Endometrium (tissue), 2 donors: Measurements from ENCODE around the gene TCOF1.

ENCODE experiments used
- FAIRE-seq: peaks from 2 replicates; lab custom pipeline; 2012; peaks lifted over from hg19 to GRCh38; lab: Jason Lieb, UNC
- donor health status: control.
- donor health status: control.

Gene TCOF1

DNA sequence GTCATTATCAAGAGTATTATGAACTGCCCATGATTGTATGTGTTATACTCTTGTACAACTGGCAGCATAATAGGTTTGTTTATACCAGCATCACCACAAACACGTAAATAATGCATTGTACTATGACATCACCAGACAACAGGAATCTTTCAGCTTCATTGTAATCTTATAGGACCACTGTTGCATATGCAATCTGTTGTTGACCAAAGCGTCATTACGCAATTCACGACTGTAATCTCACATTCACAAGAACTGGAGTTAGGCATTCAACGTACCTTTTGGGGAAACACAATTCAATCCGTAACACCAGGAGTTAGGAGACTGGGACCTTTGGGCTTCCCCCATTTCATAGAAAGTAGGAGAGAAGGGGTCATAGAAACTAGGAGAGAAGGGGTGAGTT is 34.4 kb upstream of the TCOF1 start:
- FAIRE-seq: no peak

DNA sequence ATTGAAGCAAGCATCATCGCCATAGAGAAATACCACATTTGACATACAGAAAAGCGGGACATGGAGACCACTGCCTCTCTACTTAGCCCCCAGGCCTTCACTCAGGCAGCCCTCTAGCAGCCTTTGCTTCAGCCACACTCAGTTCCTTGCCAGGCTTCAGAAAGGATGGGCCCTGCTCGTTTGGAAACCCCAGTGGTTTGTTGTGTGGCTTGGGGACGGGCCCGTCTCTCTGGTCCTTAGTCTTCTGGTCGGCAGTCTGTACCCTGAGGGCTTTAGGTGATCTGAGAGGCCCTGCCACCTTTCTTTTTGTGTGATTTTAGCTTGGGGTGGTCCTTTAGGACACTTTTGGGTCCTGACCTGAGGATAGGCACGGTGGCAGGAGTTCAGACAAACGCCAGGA is 33.7 kb upstream of the TCOF1 start:
- no peak for FAIRE-seq

DNA sequence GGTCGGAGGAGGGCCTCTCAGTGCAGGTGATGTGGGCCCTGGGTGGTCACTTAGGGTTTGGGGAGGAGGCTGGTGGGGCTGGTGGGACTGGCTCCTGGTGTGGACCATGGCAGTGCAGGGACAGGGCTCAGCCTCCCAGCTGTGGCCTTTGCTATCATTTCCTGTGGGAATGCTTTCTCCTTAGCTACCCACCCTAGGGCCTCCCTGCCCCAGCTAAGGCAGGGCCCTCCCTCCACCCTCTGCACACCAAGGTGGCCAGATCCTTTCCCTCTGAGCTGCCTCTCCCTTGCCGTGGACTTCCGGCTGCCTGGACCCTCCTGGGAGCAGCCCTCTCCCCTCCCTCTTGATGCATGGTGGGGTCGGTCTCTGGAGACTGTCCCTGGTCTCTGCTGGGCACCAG is 32.1 kb upstream of the TCOF1 start:
- FAIRE-seq: no peak

DNA sequence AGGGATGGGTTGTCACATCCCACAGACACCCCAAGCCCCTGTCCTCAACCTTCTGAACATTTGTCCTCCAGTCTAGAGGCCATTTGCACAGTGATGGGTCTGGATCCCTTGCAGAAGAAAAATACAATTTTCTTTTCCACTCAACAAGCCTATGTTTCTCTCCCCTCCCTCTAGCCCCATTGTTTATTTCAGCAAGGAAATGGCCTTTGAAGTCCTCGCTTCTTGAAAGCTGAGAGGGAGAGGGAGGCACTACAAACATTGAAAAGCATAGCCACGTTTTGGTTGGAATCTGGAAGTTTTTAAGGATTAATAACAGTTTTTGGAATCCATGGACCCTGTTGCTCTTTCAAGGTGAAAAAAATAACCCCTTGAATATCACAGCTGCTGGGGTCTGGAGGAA is 30.8 kb upstream of the TCOF1 start:
- FAIRE-seq: peak; percentile 15

DNA sequence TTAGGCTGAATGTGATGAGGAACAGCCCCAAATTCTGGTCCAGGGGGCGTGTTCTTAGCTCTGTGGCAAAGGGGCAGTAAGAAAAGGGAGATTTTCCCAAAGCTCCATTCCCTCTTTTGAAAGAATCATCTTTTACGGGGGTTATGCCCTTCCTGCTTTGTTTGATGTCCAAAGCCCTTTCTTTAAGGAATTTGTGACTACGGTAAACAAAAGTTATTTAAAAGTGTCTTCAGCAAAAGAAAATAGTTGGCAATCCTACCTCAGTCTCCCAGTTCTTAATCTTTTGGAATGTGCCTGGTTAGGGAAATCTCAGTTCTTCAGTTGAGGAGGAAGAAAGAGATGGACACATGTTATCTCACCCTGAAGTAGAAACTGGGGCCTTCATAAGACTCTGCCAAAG is 30.4 kb upstream of the TCOF1 start:
- FAIRE-seq: peak; percentile 21

DNA sequence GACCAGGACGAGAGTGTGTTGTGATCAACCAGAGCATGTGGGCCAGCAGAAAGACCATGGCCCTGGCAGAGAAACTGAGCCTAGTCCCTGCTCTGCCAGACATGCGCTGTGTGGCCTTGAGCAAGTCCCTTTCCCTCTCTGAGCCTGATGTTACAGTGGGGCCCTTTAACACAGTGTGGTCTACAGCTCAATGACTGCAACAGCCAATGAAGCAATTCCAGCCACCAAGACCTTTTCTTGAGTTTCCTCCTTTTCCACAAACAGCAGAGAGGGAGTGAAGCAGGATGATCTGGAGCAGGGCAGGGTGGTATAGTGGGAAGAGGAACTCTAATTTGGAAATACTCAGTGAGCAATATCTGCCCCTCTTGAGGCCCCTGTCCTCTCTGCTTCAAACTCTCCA is 29.0 kb upstream of the TCOF1 start:
- FAIRE-seq: no peak

DNA sequence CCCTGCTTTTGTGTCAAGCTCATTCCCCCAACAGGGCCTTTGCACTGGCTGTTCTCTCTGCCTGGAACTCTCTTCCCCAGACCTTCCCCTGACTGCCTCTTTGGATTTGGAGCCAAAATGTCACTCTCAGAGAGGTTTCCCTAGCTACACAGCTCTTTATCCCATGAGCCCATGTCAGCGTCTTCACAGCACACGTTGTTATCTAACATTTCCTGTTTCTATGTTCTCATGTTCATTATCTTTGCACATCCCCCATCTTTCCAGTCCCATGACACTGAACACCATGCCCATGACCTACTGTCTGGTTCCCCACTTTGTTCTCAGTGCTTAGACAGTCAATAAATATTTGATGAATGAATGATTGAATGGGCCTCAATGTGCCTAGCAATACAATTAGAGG is 28.5 kb upstream of the TCOF1 start:
- FAIRE-seq: no peak

DNA sequence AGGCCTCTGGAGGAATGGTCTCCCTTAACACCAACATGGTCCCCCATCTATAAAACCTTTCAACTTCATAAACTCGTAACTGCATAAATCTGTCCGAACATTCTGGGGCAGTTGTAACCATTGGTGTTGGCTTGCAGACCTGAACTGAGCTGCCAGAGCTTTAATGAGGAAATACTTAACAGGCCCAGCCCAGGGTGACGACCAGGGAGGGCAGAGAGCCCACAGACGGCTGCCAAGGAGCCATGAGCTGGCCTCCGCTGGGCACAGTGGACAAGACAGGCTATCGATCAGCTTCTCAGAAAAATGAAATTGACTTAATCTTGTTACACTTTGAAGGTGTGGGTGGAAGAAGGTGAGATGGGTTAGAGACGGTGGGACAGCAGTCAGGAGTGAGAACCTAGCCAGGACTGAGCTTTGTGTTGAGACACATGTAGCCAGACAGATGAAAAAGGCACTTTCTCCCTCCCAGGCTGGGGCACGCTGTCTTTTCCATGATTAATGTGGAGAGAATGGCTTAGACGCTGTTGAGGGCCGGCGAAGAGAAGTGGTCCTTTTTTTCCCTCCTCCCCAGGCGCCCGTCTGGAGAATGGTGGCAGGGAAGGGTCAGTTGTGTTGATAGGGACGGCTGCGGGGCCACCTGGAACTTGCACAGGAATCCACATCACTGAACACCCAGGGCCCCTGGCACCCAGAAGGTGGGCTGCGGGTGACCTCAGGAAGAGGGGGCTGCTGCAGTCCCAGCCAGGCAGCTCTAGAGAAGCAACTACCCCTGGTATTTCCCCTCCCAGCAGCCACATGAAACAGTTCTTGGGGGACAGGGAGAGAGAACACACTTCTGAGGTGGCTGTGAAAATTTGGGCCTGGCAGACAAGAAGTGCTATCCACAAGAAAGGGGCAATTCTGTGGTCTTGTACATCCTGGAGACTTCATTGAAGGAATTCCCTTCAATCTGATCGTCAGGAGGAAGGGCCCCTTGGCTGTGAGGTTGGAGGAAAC is 27.3 kb upstream of the TCOF1 start:
- no peak for FAIRE-seq

DNA sequence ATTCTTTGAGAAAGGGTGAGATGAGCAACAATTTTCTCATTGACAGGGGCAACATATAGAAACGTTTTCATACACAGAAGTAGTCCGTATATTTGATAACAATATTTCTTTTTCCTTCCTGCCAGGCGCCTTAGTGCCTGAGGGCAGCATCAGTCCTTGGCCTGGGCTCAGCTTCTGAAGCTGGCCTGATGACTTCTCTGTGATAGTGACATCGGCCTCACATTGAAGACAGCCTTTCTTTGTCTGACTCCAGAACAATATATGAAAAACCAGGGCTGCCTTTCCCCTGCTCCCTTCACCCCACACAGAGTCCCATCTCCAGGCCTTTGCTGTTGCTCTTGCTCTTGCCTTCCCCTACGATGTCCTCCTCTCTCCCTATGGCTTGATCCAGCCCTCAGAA is 24.1 kb upstream of the TCOF1 start:
- no peak for FAIRE-seq

DNA sequence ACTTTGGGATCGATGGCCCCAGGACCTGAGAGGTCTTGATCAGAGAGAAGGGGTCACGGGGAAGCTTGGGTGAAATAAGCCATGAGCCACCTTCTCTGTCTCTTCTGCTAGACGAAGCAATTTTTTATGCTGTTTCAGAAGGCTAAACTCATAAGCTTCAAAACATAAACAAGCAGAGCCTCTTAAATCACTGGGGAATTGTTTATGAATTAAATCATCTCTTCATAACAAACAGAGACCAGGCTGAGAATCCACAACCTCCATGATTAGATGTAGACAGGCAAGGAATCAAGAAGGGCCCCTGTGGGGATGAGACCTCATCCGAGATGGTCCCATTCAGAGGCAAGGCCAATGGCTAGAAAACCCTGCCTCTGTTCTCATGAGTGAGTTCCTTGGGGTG is 21.7 kb upstream of the TCOF1 start:
- FAIRE-seq: no peak

DNA sequence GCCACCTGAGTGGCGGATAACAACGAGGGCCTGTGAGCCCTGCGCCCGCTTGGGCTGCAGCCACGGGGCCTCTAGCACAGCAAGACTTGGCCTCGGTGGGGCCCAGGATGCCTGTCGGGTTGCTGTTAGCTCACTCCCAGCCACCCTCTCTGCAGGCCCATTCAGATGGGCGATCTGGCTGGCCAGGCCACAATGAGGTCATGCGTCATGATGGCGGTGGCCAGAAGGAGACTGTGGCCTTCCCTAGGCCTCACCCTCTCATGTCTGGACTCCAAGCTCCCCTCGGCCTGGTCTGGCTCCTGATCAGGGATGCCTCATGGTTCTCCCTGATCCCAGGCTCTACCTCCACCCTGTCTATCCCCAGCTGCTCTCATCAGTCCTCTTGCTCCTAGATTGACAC is 19.0 kb upstream of the TCOF1 start:
- no peak for FAIRE-seq

DNA sequence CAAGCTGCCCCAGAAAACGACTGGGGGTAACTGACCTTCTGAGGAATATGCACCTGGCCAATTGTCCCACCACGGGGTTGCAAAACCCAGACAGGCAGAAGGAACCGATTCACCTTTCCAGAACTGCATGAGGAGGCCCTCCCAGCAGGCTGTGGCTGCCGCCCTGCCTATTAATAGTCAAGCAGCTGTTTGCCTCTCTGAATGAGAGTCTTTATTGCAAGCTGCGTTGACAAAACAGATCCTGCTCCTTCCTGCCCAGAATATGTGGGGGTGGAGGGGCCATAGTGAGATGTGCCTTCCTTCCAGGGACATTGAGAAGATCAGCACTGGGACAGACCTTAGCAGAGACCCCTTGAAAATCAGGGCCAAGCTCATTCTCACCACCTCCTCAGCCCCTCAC is 18.3 kb upstream of the TCOF1 start:
- no peak for FAIRE-seq

DNA sequence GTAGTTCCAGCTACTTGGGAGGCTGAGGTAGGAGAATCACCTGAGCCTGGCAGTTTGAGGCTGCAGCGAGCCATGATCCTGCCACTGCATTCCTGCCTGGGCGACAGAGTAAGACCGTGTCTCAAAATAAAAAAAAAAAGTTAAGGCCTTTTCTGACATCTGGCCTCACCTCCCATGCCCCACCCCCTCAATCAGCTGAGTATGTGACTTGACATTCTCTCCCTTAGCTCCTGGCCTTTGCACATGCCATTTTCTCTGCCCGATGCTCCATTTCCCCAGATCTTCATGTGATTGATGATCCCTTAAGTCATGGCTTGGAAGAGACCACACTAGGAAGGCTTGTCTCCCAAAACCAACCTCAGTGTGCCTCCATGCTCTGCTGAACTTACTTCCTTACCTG is 17.7 kb upstream of the TCOF1 start:
- FAIRE-seq: no peak

DNA sequence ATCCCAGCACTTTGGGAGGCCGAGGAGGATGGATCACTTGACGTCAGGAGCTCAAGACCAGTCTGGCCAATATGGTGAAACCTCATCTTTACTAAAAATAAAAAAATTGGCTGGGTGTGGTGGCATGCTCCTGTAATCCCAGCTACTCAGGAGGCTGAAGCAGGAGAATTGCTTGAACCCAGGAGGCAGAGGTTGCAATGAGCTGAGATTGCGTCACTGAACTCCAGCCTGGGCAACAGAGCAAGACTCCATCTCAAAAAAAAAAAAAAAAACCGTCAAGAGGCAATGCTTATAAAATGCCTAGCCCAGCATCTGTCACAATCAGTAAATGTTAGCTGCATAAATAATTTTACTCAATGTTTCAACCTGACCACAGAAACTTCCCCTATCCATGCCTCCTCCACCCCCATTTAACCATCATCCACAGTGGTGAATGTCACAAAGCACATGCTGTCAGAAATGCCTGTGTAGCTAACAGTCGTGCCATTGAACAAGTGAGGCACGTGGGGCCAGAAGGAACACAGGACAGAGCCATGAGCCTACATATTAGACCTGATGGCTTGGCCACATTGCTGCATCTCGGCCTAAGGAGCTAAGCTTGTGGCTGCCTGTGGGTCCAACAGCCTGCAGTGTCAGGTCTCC is 16.8 kb upstream of the TCOF1 start:
- FAIRE-seq: no peak

DNA sequence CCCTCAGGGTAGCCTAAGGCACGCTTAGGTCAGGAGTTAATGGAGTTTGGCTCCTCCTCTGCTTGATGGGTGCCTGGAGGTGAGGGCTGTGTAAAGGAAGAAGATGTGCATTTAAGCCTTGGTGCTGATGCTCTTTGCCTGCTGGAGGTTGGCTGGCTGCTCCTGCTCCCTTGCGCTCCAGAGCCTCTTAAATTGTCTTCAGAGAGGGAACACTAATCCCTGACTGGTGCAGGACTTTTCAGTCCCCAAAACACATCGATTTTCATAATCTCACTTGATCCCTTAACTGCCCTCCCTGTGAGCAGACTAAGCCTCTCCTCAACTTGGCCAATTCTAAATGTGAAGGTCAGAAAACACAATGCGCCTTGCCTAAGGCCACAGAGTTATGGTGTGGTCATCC is 16.2 kb upstream of the TCOF1 start:
- no peak for FAIRE-seq

DNA sequence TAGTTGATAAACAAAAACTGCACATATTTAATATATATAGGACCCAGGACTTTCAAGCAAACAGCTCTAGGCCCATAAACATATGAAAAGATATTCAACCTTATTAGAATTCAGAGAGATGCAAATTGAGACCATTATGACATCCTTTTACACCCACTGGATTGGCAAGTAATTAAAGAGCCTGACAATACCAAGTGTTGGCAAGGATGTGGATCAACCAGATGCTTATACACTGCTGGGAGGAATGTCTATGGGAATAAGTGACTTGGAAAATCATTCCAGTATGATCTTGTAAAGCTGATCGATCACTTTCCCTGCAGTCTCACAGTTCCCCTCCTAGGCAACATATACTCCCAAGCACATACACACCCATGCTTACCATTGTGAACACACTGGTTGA is 15.5 kb upstream of the TCOF1 start:
- FAIRE-seq: no peak

DNA sequence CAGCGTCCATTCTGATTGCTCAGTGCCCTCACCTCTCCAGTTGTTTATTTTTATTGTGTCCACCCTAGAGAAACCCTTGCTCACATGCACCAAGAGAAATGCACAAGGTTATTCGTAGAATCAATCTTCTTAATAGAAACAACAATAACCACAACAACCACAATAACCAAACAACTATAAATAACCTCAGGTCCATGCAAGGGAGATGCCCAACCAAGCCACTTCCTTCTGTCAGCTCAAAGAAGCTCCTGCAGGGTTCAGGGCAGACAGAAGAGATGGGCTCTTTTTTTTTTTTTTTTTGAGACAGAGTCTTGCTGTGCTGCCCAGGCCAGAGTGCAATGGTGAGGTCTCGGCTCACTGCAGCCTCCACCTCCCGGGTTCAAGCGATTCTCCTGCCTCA is 14.9 kb upstream of the TCOF1 start:
- FAIRE-seq: no peak

DNA sequence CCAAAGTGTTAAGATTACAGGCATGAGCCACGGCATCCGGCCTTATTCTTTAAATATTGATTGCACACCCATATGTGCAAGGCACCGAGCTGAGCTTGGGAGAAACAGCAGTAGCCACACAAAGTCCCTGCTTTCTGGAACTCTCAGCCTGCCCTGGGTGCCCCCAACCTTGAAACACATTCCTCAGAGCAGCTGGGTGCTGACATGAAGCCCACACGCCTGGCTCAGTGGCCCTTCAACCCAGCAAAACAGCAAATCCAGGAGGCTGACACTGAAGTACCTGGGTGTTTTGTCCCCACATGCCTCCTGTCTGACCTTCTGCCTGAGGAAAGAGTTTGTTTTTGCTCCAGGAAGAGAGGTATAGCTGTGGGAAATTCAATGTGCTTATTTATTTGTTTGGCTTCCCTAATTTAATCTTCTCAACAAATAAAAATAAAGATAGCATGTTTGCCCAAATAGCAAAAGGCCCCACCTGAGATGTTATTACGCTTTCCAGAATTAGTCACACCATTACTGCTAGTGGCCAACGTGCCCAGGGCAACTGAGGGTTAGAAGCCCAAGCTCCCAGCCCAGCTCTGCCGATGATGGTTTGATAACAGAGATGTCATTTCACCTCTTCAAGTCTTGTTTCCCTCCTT is 13.4 kb upstream of the TCOF1 start:
- no peak for FAIRE-seq

DNA sequence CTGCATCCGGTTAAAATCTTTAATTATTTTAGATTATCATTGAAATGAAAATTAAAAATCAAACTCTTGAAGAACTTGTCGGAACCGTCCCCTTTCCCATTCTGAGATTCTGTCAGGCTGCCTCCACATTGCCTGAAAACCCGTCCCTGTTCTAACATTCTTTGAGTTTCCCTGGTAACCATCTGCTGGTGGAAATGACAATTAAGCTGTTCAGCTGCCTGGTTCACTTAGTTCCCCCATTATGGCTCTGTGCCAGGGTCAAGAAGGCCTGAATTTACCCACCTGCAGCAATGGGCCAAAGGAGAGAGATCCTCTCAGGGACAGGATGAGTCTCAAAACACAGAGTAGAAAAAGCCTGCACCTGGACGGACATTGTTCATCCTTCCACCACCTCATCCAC is 11.8 kb upstream of the TCOF1 start:
- no peak for FAIRE-seq

DNA sequence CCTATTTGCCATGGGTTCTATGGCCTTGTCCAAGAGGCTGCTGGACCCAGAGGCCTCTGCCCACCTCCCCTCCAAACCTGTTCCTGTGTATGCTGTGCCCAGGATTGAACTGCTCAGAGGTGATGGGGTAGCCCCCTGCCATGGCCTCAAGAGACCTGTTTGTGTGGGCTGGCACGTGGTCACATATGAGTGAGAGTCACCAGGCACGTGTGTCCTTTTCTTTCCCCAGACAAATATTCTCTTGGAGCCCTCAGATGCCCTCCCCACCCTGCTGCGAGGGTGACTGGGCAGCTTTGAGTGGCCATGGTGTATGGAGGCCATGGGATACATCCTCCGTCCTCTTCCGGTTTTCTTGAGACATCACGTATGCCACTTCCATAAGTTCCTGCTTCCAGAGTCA is 10.9 kb upstream of the TCOF1 start:
- FAIRE-seq: no peak

DNA sequence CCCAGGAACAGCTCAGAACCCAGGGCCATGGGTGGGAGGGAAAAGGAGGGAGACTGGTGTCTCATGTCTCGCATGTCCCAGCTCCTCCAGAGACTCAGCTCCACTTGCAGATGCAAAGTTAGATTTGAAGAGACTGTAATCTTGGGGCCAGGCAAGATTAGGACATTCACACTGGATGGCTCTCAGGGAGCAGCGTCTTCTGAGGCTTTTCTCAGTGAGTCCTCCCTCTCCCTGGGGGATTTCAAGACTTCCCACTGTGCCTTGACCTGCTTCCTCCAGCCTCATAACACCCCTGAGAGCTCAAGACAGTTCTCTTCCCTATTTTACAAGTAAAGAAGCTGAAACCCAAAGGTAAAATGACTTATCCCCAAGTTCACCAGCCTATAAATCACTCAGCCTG is 10.5 kb upstream of the TCOF1 start:
- no peak for FAIRE-seq

DNA sequence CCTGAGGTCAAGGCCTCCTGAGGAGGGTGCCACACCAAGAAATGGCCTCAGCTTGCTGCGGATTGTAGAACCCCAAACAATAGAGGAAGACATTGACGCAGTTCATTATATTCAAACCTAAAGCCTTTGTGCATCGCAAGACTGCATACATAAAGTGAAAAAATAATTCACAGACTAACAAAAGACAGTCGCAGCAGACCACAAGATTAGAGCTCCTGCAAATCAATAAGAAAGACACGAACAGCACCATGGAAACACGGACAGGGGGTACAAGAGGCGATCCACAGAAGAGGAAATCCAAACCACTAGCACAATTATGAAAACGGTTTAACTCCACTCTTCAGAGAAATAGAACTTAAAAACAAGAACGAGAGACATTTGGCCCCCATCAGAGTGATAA is 10.0 kb upstream of the TCOF1 start:
- FAIRE-seq: no peak

DNA sequence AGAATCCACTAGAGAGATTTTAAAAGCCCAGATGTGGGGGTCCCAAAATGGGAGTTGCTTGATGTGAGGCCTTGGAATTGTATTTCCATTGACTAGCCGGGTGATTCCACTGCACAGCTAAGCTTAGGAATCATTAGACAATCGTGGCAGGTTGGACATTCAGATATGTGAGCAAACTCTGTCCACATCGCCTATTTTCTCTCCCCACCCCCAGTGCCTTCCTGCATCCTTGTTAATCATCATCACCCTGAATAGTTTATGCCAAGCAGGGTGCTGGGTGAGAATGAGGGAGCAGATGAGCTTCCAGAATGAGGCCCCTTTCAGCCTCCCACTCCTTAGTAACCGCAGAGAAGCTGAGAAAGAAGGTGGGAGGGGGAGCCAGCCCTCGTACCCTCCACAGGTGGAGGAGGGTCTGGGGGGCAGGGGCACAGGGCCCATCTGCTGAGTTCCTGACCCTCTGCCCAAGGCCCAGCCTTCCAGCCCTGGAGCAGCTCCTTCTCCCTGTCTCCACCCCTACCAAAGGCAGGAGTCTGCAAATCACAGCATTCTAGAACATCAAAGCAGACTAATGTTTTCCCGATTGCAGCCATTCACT is 7.7 kb upstream of the TCOF1 start:
- no peak for FAIRE-seq
